Uterus (tissue), 4 donors: Measurements from ENCODE around the gene UCK2. TPM values are rescaled to one million over a fixed set of nuclear protein-coding genes. Genes with fewer than 3 reads are reported as not detected.

Experiments
- DNase-seq, 2 donors: peaks; one replicate each; pipeline ENCODE4 v3.0.0-alpha.2; 2019 to 2020
- H3K27ac ChIP-seq, 2 donors: fragments of 200-600 bp; sonication (generic); 1 replicate in 1 of 2; 2 replicates in 1 of 2; pipeline ENCODE4 v1.5.1; 2016 to 2018
- H3K27me3 ChIP-seq, 2 donors: fragments of 200-600 bp; sonication (generic); one replicate each; pipeline ENCODE4 v1.5.1; 2018 to 2019; ENCODE audit warnings: control low read depth in 1 of 2
- H3K36me3 ChIP-seq, 2 donors: fragments of 200-600 bp; sonication (generic); one replicate each; pipeline ENCODE4 v1.5.1; 2019; ENCODE audit warnings: control low read depth in 1 of 2
- H3K4me1 ChIP-seq, 2 donors: fragments of 200-600 bp; sonication (generic); one replicate each; pipeline ENCODE4 v1.5.1; 2018 to 2019; ENCODE audit warnings: control low read depth in 1 of 2
- H3K4me3 ChIP-seq, 2 donors: fragments of 200-600 bp; sonication (generic); 1 replicate in 1 of 2; 2 replicates in 1 of 2; pipeline ENCODE4 v1.5.1; 2018 to 2019; ENCODE audit warnings: mild to moderate bottlenecking in 1 of 2
- H3K9me3 ChIP-seq, 2 donors: fragments of 200-600 bp; sonication (generic); one replicate each; pipeline ENCODE4 v1.5.1; 2019; ENCODE audit warnings: control low read depth in 1 of 2
- CTCF ChIP-seq, 4 experiments: fragments of 200-600 bp in 2 of 4; fragments of 450-650 bp in 2 of 4; sonication (generic) in 2 of 4; IDR thresholded peaks; one replicate each; pipeline ENCODE4 v1.5.1; 2016 to 2019; ENCODE audit warnings: antibody characterized with exemption in 4 of 4, mild to moderate bottlenecking in 2 of 4, moderate library complexity in 1 of 4
- POLR2A ChIP-seq, 2 donors: fragments of 450-650 bp; IDR thresholded peaks; one replicate each; pipeline ENCODE4 v1.6.1; 2016; ENCODE audit warnings: antibody characterized with exemption in 2 of 2, mild to moderate bottlenecking in 1 of 2, moderate library complexity in 1 of 2
- intact Hi-C: fragments of 100-400 bp; cut with DNase I; formaldehyde crosslinking; loops from one replicate; pipeline ENCODE4 v1.15.1; 2023; ENCODE audit warnings: low total_unique reads
- total RNA-seq, 4 donors: library from RNA; depleted of rRNA in 3 of 4; stranded (reverse); fragments of >200 nt in 3 of 4; gene quantifications; one replicate each; pipeline versions ENCODE4 v1.1.0 to v1.2.4, GENCODE V29; 2014 to 2023
- donor health status: DM: yes; HTN: yes; CAD: no.

UCK2 gene
- total RNA-seq, 4 donors from 2014 or later, result 3.5 to 34.1 (median 25.7) TPM

- no peak for DNase-seq
- H3K27me3 ChIP-seq, result no peaks in the 10 kb centered on the region
- no peaks in the 10 kb centered on the region for H3K4me1 ChIP-seq
- intact Hi-C loops, result no loop called here
- no peaks in the 10 kb centered on the region for H3K9me3 ChIP-seq
- no peak overlapping the region for H3K4me3 ChIP-seq
- no peak for TF ChIP-seq CTCF (IDR thresholded peaks at IDR 0.05)
- TF ChIP-seq POLR2A (IDR thresholded peaks at IDR 0.05), result no peak
- H3K27ac ChIP-seq, result no peak overlapping the region
- no peaks in the 10 kb centered on the region for H3K36me3 ChIP-seq
These were observed 79.9 kb downstream of the UCK2 start for GRCh38 chr1:165907256-165907857.

- TF ChIP-seq POLR2A (IDR thresholded peaks at IDR 0.05) (no peak), CTCF (IDR thresholded peaks at IDR 0.05) (no peak)
- H3K36me3 ChIP-seq, result no peaks in the 10 kb centered on the region
- intact Hi-C loops, result loop anchor here (10.0 kb wide), 1 partner anchor 516 kb away; no protein-coding TSS in a partner anchor
- peak; percentile 29 to 65 for DNase-seq
- no peaks in the 10 kb centered on the region for H3K27me3 ChIP-seq
- H3K27ac ChIP-seq, result peak overlapping the region; percentile 20 to 23
- H3K4me3 ChIP-seq, result no peak overlapping the region
- no peaks in the 10 kb centered on the region for H3K9me3 ChIP-seq
- no peaks in the 10 kb centered on the region for H3K4me1 ChIP-seq
These were observed 83.5 kb downstream of the UCK2 start for GRCh38 chr1:165910764-165911421.

GRCh38 chr1:165911609-165912281 lies 84.3 kb downstream of the UCK2 start:
- no peaks in the 10 kb centered on the region for H3K4me1 ChIP-seq
- no peaks in the 10 kb centered on the region for H3K9me3 ChIP-seq
- TF ChIP-seq CTCF (IDR thresholded peaks at IDR 0.05) (no peak), POLR2A (IDR thresholded peaks at IDR 0.05) (no peak)
- DNase-seq, result no peak
- H3K4me3 ChIP-seq, result no peak overlapping the region
- no peaks in the 10 kb centered on the region for H3K27me3 ChIP-seq
- no peaks in the 10 kb centered on the region for H3K36me3 ChIP-seq
- peak overlapping the region; percentile 20 to 23 for H3K27ac ChIP-seq
- intact Hi-C loops, result loop anchor here (10.0 kb wide), 1 partner anchor 517 kb away; no protein-coding TSS in a partner anchor

GRCh38 chr1:165912638-165913037 lies 85.2 kb downstream of the UCK2 start:
- TF ChIP-seq POLR2A (IDR thresholded peaks at IDR 0.05), result no peak
- TF ChIP-seq CTCF (IDR thresholded peaks at IDR 0.05), result no peak
- Histone ChIP-seq H3K36me3 (no peaks in the 10 kb centered on the region), H3K9me3 (no peaks in the 10 kb centered on the region), H3K4me3 (no peak overlapping the region), H3K4me1 (no peaks in the 10 kb centered on the region), H3K27me3 (no peaks in the 10 kb centered on the region), H3K27ac (no peak overlapping the region)
- DNase-seq, result no peak
- intact Hi-C loops, result loop anchor here (10.0 kb wide), 1 partner anchor 518 kb away; no protein-coding TSS in a partner anchor
